SK-N-SH (cell line): Measurements from ENCODE around the gene KCTD7. TPM values are rescaled to one million over a fixed set of nuclear protein-coding genes. Genes with fewer than 3 reads are reported as not detected.
A peak's percentile ranks its signal among the peaks of the same experiment; 100 is the strongest.

Source experiments
- CTCF ChIA-PET: fragments of 300-600, 350-600 bp; formaldehyde crosslinking; extraction: SDS; loops from one replicate; lab custom pipeline; 2021; lab: Yijun Ruan, JAX
- POLR2A ChIA-PET: fragments of 350-600 bp; sonication (Branson Sonifier 250); formaldehyde crosslinking; extraction: SDS; loops from one replicate; lab custom pipeline; 2020; ENCODE audit warnings: antibody characterized with exemption, inconsistent platforms; lab: Yijun Ruan, JAX
- DNase-seq: peaks from one replicate; pipeline ENCODE4 v3.0.0; 2012
- H2AFZ ChIP-seq: fragments of 200-600 bp; sonication (generic); 2 replicates; pipeline ENCODE4 v1.8.1; 2016; ENCODE audit warnings: antibody characterized with exemption, mild to moderate bottlenecking, low read depth
- H3F3A ChIP-seq: fragments of 200-600 bp; sonication (generic); replicated peaks from 2 replicates; pipeline ENCODE3; 2016; ENCODE audit warnings: antibody characterized with exemption, mild to moderate bottlenecking; ENCODE audit not compliant: insufficient read depth
- H3K27ac ChIP-seq, 2 experiments: fragments of 200-500 bp in 1 of 2; fragments of 200-600 bp in 1 of 2; sonication (Bioruptor generic) in 1 of 2; sonication (generic), shearing (Covaris generic) in 1 of 2; 2 replicates each; pipeline versions ENCODE4 v1.5.1 to v1.6.1; 2014 to 2016; ENCODE audit warnings: low read depth in 2 of 2, inconsistent platforms in 1 of 2, low read length in 1 of 2, mild to moderate bottlenecking in 1 of 2, mixed read lengths in 1 of 2
- H3K27me3 ChIP-seq: fragments of 200-600 bp; sonication (generic), shearing (Covaris generic); 2 replicates; pipeline ENCODE4 v1.6.1; 2016; ENCODE audit warnings: mixed run types; ENCODE audit not compliant: insufficient read depth
- H3K36me3 ChIP-seq, 2 experiments: fragments of 200-500 bp in 1 of 2; fragments of 200-600 bp in 1 of 2; sonication (Bioruptor generic) in 1 of 2; sonication (generic) in 1 of 2; replicated peaks in 1 of 2; 2 replicates each; pipeline versions ENCODE3 to v1.5.1; 2014 to 2016; ENCODE audit warnings: low read length in 1 of 2, mild to moderate bottlenecking in 1 of 2; ENCODE audit not compliant: insufficient read depth in 2 of 2, control insufficient read depth in 1 of 2
- H3K4me1 ChIP-seq, 2 experiments: fragments of 200-500 bp in 1 of 2; fragments of 200-600 bp in 1 of 2; sonication (Bioruptor generic) in 1 of 2; sonication (generic), shearing (Covaris generic) in 1 of 2; 2 replicates each; pipeline versions ENCODE4 v1.5.1 to v1.6.1; 2014 to 2016; ENCODE audit warnings: low read depth in 1 of 2, low read length in 1 of 2, mixed run types in 1 of 2; ENCODE audit not compliant: insufficient read depth in 2 of 2, control insufficient read depth in 1 of 2
- H3K4me2 ChIP-seq: fragments of 200-600 bp; sonication (generic), shearing (Covaris generic); 2 replicates; pipeline ENCODE4 v1.6.1; 2017; ENCODE audit warnings: mixed run types
- H3K4me3 ChIP-seq, 2 experiments: fragments of 200-500 bp in 1 of 2; fragments of 200-600 bp in 1 of 2; sonication (Bioruptor generic) in 1 of 2; sonication (generic), shearing (Covaris generic) in 1 of 2; 2 replicates each; pipeline versions ENCODE4 v1.5.1 to v1.8.1; 2014 to 2016; ENCODE audit warnings: low read depth in 2 of 2, inconsistent platforms in 1 of 2, low read length in 1 of 2, mild to moderate bottlenecking in 1 of 2, mixed read lengths in 1 of 2, moderate library complexity in 1 of 2
- H3K79me2 ChIP-seq: fragments of 200-600 bp; sonication (generic); 2 replicates; pipeline ENCODE4 v1.8.1; 2017; ENCODE audit warnings: mild to moderate bottlenecking; ENCODE audit not compliant: insufficient read depth
- H3K9ac ChIP-seq: fragments of 200-600 bp; sonication (generic); 2 replicates; pipeline ENCODE4 v1.6.1; 2017; ENCODE audit warnings: mixed run types
- H3K9me2 ChIP-seq: fragments of 200-600 bp; sonication (generic); 2 replicates; pipeline ENCODE4 v1.6.1; 2017; ENCODE audit warnings: mixed run types
- H3K9me3 ChIP-seq: fragments of 200-600 bp; sonication (generic); 2 replicates; pipeline ENCODE4 v1.6.1; 2017; ENCODE audit warnings: mixed run types, mild to moderate bottlenecking, moderate library complexity
- H4K20me1 ChIP-seq: fragments of 200-600 bp; sonication (generic); 2 replicates; pipeline ENCODE4 v1.6.1; 2017; ENCODE audit warnings: mild to moderate bottlenecking, mixed run types; ENCODE audit not compliant: insufficient read depth
- ELF1 ChIP-seq: IDR thresholded peaks from 2 replicates; pipeline ENCODE4 v1.4.0; 2012
- EP300 ChIP-seq, 2 experiments: IDR thresholded peaks; 2 replicates each; pipeline versions ENCODE4 v1.4.0 to v1.6.1; 2012; ENCODE audit warnings: borderline replicate concordance in 1 of 2, low read depth in 1 of 2, low read length in 1 of 2
- GABPA ChIP-seq: IDR thresholded peaks from 2 replicates; pipeline ENCODE4 v1.4.0; 2012; ENCODE audit warnings: low read depth, mild to moderate bottlenecking
- GATA2 ChIP-seq: sonication (generic); formaldehyde crosslinking; IDR thresholded peaks from 2 replicates; pipeline ENCODE4 v1.5.0; 2020; ENCODE audit warnings: mild to moderate bottlenecking, missing genetic modification reagents
- MXI1 ChIP-seq: IDR thresholded peaks from 2 replicates; pipeline ENCODE4 v1.6.1; 2012; ENCODE audit warnings: mild to moderate bottlenecking, low read depth, low read length, improper control_type of control experiment
- PBX3 ChIP-seq: IDR thresholded peaks from 2 replicates; pipeline ENCODE4; 2012
- RFX5 ChIP-seq: IDR thresholded peaks from 2 replicates; pipeline ENCODE4 v1.6.1; 2012; ENCODE audit warnings: mild to moderate bottlenecking, improper control_type of control experiment, low read length
- SIN3A ChIP-seq: IDR thresholded peaks from 2 replicates; pipeline ENCODE4 v1.6.1; 2012; ENCODE audit warnings: low read depth, mild to moderate bottlenecking, low read length, moderate library complexity, borderline replicate concordance
- SMC3 ChIP-seq: IDR thresholded peaks from 2 replicates; pipeline ENCODE4 v1.6.1; 2012; ENCODE audit warnings: low read depth, low read length, improper control_type of control experiment
- ZBTB33 ChIP-seq: IDR thresholded peaks from 2 replicates; pipeline ENCODE4 v1.4.0; 2012; ENCODE audit warnings: low read depth, borderline replicate concordance
- WGBS: methylation state at CpG from one replicate; pipeline ENCODE4 v1.1.6; 2017; ENCODE audit warnings: low lambda C conversion rate; 5-methylcytosine and 5-hydroxymethylcytosine counted together
- polyA plus RNA-seq, 3 experiments: library from polyadenylated mRNA; depleted of rRNA; stranded (reverse); fragments of >200 nt; gene quantifications; 2 replicates each; pipeline ENCODE4 v1.2.3, GENCODE V29; 2012
- TF ChIP-seq, protein P1 (sequence below): fragments of 150-350 bp; IDR thresholded peaks from 2 replicates; pipeline ENCODE4 v1.6.1; 2016; ENCODE audit warnings: mild to moderate bottlenecking, low read depth, low read length

KCTD7 gene
- polyA plus RNA-seq, 1 of the 3 experiments (the other 2 are of a cell fraction), result 19.5 TPM

DNA sequence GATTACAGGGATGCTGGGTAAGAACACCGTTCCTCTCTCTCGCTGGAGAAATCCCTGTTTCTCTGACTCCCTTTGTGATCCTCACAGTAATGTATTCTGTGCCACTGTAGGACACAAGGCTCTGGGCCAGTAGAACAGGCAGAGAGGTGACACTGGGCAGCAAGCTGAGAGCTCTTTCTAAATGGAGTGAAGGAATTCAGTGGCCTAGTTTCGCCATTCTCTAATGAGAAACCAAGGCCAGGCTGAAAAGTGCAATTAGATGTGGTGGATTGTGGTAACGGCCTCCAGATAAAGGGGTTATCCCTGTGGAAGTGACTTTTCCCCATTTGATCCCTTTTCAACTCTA is 12.8 kb downstream of the KCTD7 start:
- H2AFZ ChIP-seq, result no peak overlapping the region
- ChIA-PET CTCF (interaction anchor here (2.0 to 5.3 kb wide), 3 partner anchors 9 to 84 kb away, joined by 4 to 23 read pairs (median 10); no protein-coding TSS in a partner anchor), POLR2A (interaction anchor here (0.6 kb wide), 1 partner anchor 60 kb away, joined by 3 read pairs; no protein-coding TSS in a partner anchor)
- TF ChIP-seq SIN3A (no peak), GABPA (no peak), MXI1 (no peak), RFX5 (no peak), ZBTB33 (no peak)
- TF ChIP-seq, protein P1, sequence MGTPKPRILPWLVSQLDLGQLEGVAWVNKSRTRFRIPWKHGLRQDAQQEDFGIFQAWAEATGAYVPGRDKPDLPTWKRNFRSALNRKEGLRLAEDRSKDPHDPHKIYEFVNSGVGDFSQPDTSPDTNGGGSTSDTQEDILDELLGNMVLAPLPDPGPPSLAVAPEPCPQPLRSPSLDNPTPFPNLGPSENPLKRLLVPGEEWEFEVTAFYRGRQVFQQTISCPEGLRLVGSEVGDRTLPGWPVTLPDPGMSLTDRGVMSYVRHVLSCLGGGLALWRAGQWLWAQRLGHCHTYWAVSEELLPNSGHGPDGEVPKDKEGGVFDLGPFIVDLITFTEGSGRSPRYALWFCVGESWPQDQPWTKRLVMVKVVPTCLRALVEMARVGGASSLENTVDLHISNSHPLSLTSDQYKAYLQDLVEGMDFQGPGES, result no peak
- peaks cover 0 to 2% of the 10 kb centered on the region in 2 experiments; a peak in 1 of 4 replicates for H3K4me1 ChIP-seq
- H3K79me2 ChIP-seq, result peaks cover 9% of the 10 kb centered on the region; the same call in 1 of the 2 replicates
- H3K27me3 ChIP-seq, result no peaks in the 10 kb centered on the region
- H3F3A ChIP-seq, result no peaks in the 10 kb centered on the region
- no peaks in the 10 kb centered on the region for H3K9me2 ChIP-seq
- WGBS, result 93% methylated on average over 4 of the region's 4 CpGs
- no peaks in the 10 kb centered on the region for H4K20me1 ChIP-seq
- H3K4me3 ChIP-seq, result no peak overlapping the region
- no peaks in the 10 kb centered on the region for H3K9me3 ChIP-seq
- H3K9ac ChIP-seq, result no peak overlapping the region
- peaks cover 69 to 74% of the 10 kb centered on the region in 2 experiments for H3K36me3 ChIP-seq
- no peak overlapping the region for H3K4me2 ChIP-seq
- no peak for DNase-seq
- no peak overlapping the region for H3K27ac ChIP-seq

GRCh38 chr7:66642186-66642585 is 13.5 kb downstream of the KCTD7 start:
- ChIA-PET POLR2A (no interaction called here), CTCF (interaction anchor here (2.0 to 5.3 kb wide), 3 partner anchors 8 to 84 kb away, joined by 4 to 23 read pairs (median 10); no protein-coding TSS in a partner anchor)
- no peaks in the 10 kb centered on the region for H4K20me1 ChIP-seq
- H3K4me2 ChIP-seq, result no peak overlapping the region
- no peak overlapping the region for H2AFZ ChIP-seq
- H3K9me3 ChIP-seq, result no peaks in the 10 kb centered on the region
- peak; percentile 34 for DNase-seq
- peaks cover 2% of the 10 kb centered on the region; the same call in 1 of the 2 replicates for H3K79me2 ChIP-seq
- WGBS, result 85% methylated on average over 3 of the region's 3 CpGs
- no peak overlapping the region for H3K9ac ChIP-seq
- H3K27ac ChIP-seq, result no peak overlapping the region; a peak in 1 of 4 replicates
- no peaks in the 10 kb centered on the region for H3K9me2 ChIP-seq
- H3K36me3 ChIP-seq, result peaks cover 67 to 69% of the 10 kb centered on the region in 2 experiments
- TF ChIP-seq ELF1 (no peak), PBX3 (no peak), SMC3 (no peak), GATA2 (CRISPR knock-in tag) (peak; percentile 57; the same call in 1 of the 2 replicates), SIN3A (no peak), EP300 (IDR thresholded peaks at IDR 0.05; ENCODE audit: borderline replicate concordance in 1 of 2, low read depth in 1 of 2, low read length in 1 of 2) (peak in 1 of 2 experiments; percentile 22; a peak in 1 of 4 replicates)
- H3K4me3 ChIP-seq, result no peak overlapping the region
- peaks cover 0 to 2% of the 10 kb centered on the region in 2 experiments; a peak in 1 of 4 replicates for H3K4me1 ChIP-seq
- no peaks in the 10 kb centered on the region for H3K27me3 ChIP-seq
- H3F3A ChIP-seq, result no peaks in the 10 kb centered on the region
